H1 (cell line): ENCODE data around the gene HIBCH. TPM values are rescaled to one million over a fixed set of nuclear protein-coding genes. Genes with fewer than 3 reads are reported as not detected.

Source experiments
- HDAC2 ChIP-seq, 2 experiments: fragments of 300-600 bp in 1 of 2; sonication (generic) in 1 of 2; IDR thresholded peaks; 2 replicates each; pipeline ENCODE4 v1.6.1; 2011 to 2012; ENCODE audit warnings: low read depth in 2 of 2, low read length in 2 of 2, mild to moderate bottlenecking in 2 of 2, moderate library complexity in 2 of 2, borderline replicate concordance in 1 of 2, inconsistent platforms in 1 of 2
- polyA plus RNA-seq, 7 experiments: library from polyadenylated mRNA; depleted of rRNA in 3 of 7; stranded (reverse) in 5 of 7; unstranded in 2 of 7; fragments of >200 nt in 5 of 7; fragments of 200-250 nt in 2 of 7; gene quantifications; 1 replicate in 5 of 7; 2 replicates in 1 of 7; 4 replicates in 1 of 7; pipeline versions ENCODE4 v1.2.1 to v1.2.3, GENCODE V29; 2011 to 2013; ENCODE audit warnings: missing spikeins in 2 of 7, mixed read lengths in 2 of 7
- total RNA-seq: library from RNA; stranded (reverse); fragmentation: NEBNext Ultra II Directional; extraction: Animal tissue kit (Norgen Biotek cat#: 25700); gene quantifications from 2 replicates; pipeline ENCODE4 v1.2.1, GENCODE V29; 2021

HIBCH gene
- total and polyA plus RNA-seq, 2 of the 8 experiments (the other 6 are each of a cell fraction or from before 2014, with no cell fraction given), result 7.5 to 31.8 TPM

GRCh38 chr2:190255676-190256075, 64.0 kb downstream of the HIBCH start (continued):
- TF ChIP-seq HDAC2 (IDR thresholded peaks at IDR 0.05; ENCODE audit: borderline replicate concordance in 1 of 2, low read depth in 2 of 2, low read length in 2 of 2), result no peak
- TF ChIP-seq, all 59 proteins: peak for 0
